Measurements from ENCODE around the gene PTTG1.

Gene PTTG1

DNA sequence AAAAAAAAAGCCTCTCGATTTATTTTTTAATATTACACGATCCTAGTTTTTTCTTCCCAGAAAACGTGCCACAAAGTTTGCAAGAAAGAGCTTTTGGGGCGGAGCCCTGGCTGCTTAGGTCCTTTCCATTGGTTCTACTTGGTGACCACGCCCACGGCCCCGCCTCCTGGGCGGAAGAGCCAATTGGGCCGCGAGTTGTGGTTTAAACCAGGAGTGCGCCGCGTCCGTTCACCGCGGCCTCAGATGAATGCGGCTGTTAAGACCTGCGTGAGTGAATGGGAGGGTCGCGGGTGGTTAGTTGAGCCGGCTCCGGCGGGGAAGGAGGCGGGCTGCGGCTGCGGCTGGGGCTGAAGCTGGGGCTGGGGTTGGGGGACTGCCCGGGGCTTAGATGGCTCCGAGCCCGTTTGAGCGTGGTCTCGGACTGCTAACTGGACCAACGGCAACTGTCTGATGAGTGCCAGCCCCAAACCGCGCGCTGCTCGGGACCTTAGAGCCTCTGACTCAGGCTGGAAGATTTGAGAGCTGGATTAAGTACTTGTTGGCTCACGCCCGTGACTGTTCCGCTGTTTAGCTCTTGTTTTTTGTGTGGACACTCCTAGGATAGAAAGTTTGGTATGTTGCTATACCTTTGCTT lies at the start of gene PTTG1:
Gene PTTG1, plus strand, starts transcription at position 231 of the 634 bp plus-strand sequence. CDS start 458 bp downstream, outside the sequence.
- peak; percentile 90 for DNase-seq

DNA sequence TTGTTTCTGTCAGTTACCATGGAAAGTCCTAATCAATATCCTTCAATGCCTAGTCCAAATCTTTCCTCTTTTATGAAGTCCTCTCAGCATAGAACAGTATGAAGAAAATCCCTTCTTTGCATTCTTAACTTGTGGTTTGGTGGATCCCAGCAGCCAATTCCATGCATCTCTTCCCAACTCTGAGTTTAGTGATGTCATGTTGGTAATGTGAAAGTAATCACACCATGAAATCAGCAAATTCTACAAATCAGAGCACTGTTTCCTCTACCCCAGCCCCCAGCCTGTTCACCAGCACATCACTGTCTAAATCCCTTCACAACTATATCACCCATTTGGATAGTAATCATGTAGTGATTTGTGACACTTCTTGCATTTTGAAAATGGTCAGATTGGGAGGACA lies 46.5 kb upstream of the PTTG1 start:
- no peak for DNase-seq

DNA sequence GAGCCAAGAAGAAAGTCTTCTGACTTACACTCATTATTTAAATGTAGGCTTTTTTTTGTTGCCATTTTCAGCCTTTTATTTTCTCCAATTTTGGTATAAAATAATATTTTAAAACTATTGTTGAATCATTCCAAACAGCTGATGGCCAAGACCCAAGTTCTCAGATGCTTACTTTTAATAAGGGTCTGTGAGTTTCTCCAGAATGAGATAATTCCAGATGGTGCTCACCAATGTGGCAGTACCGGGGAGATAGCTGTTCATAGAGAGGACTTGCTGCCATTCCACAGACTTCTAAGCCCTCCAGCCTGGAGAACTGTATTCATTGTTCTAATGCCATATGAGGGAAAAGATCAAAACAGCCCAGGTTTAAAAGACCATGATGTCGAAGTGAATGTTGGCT lies 46.0 kb upstream of the PTTG1 start:
- DNase-seq, result no peak

DNA sequence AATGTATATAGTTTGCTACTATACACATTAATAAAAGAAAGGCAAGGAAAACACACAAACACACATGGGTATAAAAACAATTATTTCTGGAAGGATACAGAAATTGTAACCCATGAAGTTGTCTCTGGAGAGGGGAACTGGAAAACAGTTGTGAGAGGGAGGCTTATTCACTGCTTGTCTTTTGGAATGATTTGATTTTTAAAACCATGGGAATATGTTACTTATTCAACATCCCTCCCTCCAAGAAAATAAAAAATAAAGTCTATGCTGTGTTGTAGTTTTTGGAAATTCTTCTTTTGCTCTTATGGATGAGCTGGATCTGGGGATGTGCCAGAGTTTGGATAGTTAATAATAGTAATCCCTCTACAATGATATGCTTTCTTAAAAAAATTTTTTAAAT lies 45.2 kb upstream of the PTTG1 start:
- DNase-seq, result no peak

DNA sequence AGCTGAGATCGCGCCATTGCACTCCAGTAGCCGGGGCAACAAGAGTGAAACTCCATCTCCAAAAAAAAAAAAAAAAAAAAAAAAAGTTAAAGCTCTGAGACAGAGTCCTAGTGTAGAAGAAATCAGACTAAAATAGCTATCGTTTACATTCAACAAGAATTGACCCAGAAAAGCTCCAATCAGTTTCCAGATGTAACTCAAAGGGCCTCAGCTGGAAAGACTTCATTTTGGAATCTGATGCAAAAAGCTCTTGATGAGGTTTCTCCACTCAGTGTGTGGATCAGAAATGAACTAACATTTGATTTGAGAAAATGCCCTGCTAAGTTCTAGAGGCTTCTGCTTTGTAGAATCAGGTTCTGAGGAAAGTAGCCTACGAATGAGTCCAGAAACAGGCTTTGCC lies 44.0 kb upstream of the PTTG1 start:
- no peak for DNase-seq

DNA sequence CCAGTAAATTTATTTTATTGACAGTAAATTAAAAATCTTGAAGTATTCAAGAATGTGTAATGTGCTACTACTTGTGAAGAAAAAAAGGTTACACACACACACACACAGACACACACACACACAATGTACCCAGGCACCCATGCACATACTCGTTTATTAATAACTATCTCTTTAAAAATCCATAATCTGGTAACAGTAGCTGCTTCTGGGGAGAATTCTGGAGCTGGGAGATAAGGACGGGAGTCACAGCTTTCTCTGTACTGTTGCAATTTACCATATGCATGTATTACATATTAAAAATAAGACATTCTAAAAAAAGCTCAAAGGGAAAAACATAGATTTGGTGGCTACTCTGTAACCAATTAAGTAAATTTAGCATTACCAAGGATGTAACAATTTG lies 43.3 kb upstream of the PTTG1 start:
- no peak for DNase-seq

DNA sequence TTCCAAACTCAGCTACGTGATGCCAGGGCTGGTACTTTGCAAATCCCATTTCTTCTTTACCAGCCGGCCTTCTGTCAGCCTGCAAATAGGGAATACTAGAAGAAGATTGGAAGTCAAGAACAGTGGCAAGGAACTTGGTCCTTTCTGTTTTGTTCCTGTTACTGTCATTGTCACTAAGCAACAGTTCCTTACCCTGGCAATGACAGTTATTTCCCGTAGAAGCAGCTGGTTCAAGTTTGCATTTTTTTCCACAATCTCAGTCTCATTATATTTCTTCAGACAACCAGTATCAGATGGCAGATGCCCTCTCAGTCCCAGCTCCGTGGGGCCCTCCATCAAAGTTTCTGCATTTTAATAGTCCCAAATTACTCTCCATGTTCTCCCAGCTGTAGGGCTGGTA lies 42.1 kb upstream of the PTTG1 start:
- DNase-seq, result no peak

DNA sequence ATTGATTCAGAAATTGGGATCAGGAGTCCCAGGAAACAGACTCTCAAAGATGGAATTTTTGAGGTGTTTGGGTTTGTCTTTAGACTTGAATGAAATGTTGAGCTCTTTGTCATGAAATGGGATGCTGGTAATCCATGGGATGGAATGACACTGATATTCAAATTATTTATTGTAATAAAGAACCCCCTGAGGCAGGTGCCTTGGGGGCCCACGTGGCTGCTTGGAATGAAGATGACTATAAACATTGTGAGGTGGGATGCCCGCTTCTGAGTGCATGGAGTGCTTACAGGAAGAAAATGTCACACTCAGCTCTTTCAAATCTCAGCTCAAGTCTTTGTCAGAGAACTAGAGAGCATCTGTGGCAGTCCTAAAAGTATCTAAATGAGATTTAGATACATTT lies 41.6 kb upstream of the PTTG1 start:
- no peak for DNase-seq

DNA sequence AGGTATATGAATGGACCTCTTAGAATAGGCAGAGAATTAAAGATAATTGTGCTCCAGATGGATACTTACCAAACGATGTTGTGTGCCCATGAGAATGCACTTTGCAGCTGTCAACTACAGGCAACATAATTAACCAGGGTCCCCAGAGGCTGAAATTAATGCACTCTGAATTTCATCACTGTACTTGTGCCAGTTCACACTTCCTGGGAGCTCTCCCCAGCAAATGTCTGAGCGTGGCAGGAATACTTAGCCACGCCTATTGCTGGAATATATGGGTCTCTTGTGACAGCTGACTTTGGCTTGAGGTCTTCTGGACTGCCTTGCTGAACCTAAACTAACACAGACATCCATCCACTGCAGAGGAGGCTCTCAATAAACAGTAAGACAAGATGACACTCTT lies 39.3 kb upstream of the PTTG1 start:
- DNase-seq, result no peak

DNA sequence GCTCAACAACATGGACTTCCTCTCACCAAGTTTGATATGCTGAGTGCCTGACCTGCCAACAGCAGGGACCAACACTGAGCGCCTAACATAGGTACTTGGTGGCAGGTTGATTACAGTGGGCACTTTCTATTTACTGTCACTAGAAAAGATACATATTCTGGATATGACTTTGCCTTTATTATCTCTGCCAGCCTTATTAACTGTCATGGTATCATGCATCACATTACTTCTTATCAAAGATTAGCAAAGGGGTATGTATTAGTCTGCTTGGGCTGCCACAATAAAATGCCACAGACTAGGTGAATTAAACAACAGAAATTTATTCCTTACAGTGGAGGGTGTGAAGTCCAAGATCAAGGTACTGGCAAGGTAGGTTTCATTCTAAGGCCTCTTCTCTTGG lies 37.0 kb upstream of the PTTG1 start:
- no peak for DNase-seq

DNA sequence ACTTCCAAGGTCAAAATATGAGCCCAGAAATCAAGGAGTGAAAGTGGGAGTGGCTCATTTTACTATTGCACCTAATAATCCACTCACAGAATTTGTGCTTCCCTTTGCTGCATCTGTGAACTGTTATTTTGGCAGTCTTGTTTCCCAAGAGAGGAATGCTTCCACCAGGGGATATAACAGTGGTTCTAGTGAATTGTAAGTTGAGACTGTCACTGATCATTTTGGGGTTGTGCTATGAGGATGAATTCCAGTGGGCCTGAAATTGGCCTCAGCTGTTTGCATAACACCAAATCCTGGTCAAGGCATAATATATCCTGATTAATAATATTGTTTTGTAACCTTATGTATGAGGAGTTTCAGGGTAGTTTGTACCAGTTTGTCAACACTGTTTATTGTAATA lies 36.2 kb upstream of the PTTG1 start:
- DNase-seq, result no peak

DNA sequence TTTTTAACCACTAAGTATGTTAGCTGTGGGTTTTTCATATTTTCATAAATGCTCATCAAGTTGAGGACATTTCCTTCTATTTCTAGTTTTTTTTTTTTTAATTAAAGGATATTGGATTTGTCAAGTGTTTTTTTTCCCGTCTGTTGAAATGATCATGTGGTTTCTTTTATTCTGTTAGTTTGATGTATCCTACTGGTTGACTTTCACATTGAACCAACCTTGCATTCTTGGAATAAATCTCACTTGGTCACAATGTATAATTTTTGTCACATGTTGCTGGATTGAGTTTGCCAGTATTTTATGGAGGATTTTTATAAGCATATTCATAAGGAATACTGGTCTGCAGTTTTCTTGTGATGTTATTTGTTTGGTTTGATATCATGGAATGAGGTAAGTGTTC lies 34.2 kb upstream of the PTTG1 start:
- no peak for DNase-seq

DNA sequence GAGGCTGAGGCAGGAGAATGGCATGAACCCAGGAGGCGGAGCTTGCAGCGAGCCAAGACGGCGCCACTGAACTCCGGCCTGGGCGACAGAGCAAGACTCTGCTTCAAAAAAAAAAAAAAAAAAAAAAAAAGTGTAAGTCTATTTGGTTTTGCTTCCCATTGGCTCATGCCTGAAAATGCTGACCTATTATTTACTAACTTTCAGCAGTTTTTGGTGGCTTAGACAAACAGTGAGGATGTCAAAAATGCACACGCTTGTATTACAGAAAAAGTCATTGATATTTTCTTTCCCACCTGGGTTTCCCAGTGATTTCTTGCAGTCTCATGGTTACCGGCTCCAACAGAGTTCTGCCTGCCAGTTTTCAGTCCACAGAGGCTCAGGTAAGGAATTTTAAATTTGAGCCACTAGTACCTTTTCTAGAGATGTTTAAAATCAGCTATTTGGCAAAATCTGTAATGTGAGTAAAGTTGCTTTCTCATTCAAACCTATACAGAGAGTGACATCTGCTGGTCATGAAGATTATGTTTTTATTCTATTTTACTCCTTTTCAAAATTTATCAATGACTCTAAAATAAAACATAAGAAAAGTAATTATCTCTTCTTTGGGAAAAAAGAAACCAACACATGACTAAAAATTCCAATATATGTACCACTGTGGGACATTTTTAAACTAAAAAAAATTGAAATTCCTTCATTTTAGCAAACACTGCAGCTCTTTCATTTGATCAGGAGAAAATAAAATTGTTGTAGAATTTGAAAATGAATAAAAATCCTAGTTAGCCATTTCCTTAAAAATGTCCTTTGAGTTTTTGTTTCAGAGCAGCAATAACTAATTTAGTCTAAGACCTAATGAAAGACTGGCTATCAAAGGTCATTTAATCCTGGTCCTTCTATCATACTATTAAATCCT lies 30.6 kb upstream of the PTTG1 start:
- no peak for DNase-seq

DNA sequence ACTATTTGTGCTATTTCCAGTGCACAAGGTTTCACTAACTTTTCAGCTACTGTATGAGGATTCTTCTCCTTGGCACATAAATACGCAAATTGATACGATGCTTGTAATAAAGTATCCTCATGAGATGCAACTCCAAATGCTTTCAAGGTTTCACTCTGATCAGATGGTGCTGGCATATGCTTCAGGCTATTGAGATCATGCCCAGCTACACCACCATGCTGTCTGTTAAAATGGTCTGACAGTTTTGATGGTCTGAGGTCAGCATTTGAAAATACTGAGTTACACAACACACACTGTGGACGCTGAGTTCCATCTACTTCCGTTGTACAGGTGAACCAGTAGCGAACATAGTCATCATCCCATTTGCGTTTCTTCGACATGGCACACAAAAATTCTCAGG lies 26.5 kb upstream of the PTTG1 start:
- no peak for DNase-seq

DNA sequence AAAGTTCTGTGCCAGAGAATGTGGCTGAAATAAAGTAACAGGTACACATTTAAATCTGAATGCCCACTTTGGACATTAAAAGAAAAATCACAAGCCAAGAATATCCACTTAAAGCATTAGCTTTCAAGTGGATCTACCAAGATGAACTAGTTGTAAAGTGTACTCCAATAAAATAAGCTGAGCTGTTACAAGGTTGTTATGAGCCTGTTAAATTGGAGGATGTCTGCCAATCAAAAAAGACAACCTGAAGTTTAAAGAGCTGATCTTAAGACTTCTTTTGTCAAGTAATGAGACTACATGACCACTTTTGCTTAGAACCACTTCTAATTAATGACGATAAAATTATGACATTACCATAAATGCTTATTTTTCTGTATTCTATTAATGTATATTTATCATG lies 24.2 kb upstream of the PTTG1 start:
- no peak for DNase-seq

DNA sequence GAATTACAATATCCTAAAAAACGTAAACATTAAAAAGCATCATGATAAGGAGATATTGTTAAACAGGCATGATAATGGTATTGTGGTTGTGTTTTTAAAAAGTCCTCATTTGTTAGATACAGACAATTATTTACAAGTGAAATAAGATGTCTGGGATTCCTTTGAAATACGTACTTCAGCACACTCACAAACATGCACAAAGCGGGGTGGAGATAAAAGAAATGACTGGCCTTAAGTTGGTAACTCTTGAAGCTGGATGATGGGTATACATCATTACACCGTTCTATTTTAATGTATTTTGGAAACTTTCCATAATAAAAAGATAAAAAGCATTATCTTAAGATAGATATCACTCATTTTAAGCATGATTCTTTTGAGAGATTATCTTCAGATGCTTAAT lies 22.8 kb upstream of the PTTG1 start:
- DNase-seq, result no peak

DNA sequence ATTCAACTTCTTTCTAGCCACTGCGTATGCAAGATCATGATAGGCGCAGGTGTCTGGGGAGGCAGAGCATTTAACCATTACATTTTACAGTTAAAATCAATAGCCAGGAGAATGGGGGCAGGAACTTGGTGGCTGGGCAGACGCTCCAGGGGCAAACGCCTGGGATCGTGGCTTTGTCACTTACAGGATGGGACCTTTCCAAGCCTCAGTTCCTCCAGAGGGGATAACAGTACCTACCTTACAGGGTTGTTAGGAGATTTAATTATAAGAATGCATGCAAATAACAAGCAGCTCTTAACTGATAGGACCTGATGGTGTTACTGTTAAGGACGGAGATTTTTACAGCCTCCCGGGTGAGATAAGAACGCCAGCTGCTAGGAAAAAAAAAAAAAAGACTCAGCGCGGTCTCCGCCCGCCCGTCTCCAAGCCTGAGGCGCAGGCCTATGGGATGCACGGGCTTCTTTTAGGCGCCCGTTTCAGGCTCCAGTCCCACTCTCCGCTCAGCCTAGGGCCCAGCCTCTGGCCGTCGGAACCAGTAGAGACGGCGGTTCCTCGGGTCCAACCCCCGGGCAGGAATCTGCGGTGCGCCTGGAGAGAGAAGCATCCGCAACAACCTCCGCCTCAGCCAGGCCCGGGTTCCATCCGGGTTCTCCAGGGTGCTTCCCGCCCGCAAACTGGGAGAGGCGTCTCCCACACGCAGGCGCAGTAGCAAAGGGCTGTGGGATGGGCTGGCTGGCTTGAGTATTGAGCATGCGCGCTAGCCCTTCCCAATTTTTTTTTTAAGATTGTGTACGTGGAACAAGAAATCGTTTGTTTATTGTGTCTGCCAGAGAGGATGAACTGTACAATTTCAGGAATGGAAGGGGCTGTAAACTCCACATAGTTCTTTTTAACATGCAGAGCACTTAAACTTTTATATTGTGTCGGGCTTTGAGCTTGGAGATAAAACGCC lies 22.0 kb upstream of the PTTG1 start, which contains the start of gene FAM200C:
Gene FAM200C, minus strand, starts transcription at position 653 of the 952 bp plus-strand sequence. CDS start 4,564 bp downstream, outside the sequence.
- peak; percentile 60 for DNase-seq

DNA sequence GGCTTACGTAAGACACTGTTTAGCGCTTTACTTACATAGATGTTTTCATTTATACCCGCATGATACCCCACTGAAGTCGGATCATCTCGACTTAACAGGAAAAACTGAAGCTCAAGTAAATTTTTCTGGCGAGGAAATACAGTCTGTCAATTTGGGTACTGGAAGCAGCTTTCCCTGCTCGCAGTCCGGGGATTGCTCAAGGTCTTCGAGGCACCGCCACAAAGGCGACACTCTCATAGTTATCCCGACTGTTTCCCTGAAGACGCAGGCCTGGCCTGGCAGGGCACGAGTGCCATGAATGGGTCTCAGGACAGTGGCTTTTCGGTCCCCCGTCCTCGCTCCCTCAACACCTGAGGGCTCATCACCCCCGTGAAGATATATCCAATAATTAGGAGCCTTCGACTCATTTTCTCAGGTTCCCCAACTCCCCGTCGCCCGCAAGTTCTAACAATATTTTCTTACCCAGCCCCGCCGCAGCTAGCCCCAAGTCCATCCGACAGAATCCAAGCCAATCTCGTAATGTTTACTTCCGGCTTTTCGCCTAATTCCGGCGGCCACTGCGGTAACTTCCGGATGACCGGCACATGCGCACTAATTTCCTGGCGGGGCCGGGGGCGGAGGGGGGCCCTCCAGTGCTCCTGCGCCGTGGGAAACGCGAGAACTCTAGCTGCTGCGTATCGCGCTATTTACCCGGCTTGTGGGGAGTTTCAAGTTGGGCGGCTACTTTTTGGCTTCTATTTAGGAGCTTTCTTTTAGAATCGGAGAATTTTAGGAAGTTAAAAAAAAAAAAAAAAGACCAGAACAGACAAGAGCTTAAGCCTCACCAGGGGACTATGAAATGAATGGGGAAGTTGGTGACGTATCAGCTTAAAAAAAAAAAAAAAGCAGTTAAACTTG lies 2.8 kb upstream of the PTTG1 start, which contains the start of gene SLU7:
Gene SLU7, minus strand, starts transcription at position 521 of the 897 bp plus-strand sequence. CDS start 3,787 bp downstream, outside the sequence.
- peak; percentile 91 for DNase-seq

DNA sequence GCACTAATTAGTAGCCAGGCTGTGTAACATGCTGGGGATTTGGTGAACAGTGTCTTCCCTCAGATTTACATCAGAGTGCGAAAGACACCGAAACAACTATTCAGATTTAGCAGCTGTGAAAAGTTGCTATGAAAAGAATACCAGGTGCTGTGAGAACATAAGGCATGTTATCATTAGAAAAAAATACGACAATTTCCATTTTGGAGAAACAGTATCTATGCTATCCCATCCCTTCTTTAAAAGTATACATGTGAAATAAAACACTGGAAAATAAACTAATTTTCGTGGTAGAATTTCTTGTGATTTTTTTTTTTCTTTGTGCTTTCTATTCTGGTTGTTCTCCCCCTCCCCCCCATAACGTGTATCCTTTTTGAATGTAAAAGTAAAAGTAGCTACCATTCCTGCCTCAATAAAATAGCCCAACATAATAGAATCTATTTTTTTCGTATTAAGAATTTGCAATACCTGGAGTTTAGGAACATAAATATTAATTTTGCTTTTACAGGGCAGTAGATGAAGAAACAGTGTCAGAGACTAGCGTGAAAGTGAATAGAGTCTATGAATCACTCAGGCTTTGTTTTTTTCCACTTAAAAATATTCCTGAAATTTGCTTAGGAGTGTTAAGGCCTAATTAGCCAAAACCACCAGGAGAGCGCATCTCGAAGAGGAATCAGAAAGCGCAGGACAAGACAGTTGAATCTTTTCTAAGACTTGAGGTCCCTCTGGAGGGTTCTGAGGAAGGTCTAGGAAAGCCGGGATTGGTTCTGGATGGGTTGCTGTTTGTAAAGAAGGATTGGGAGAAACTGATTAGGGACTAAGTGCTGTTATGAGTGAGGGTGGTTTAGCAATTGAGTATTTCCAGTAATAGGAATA lies 2.0 kb upstream of the PTTG1 start:
- no peak for DNase-seq

DNA sequence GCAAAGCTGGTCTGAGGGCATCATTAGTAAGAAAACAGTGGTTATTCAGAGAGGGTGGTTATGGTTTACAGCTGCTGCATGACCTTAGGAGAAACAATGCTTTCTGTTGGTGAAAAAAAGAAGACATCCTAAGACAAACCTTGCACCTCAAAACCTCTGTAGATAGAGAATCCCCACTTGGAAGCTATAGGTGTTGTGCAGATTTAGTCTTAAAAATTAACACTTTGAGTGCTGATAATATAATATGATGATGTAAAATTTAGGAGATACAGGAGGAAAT lies 1.4 kb upstream of the PTTG1 start:
- no peak for DNase-seq

DNA sequence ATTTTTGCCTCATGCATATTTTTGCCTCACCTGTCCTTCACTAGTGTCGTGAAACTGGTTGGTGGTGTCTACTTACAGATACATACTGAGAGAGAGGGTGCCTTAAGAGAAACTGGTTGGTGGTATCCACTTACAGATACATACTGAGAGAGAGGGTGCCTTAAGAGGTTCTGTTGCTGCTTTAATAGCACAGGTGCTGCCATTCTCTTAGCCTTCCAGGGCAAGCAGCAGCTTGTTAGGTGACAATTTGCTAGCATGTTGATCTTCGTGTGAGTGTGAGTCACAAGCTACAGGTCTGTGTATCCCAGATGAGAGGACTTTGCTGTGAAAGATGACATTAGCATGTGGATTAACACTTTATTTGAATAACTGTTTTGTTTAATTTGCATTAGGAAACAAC lies 1.4 kb downstream of the PTTG1 start:
- no peak for DNase-seq

All from activated T-cell treated with anti-CD3 and anti-CD28 coated beads, Interleukin-2, amount 50 U/mL, for 1 hour (primary cell).